Adipose tissue (tissue), 3 donors: Measurements from ENCODE around the gene HLTF. TPM values are rescaled to one million over a fixed set of nuclear protein-coding genes. Genes with fewer than 3 reads are reported as not detected.

Source experiments
- H3K27ac ChIP-seq: one replicate; pipeline ENCODE4 v1.5.1; 2013; ENCODE audit warnings: low read depth, low read length
- whole genome bisulfite sequencing, 3 donors: extraction: QIAGEN DNeasy Blood & Tissue Kit; methylation state at CpG; one replicate each; pipeline ENCODE4 v1.1.7; 2013; 5-methylcytosine and 5-hydroxymethylcytosine counted together
- polyA plus RNA-seq, 3 donors: library from polyadenylated mRNA; stranded (reverse); fragments of 200-250 nt; gene quantifications; one replicate each; pipeline ENCODE4 v1.2.3, GENCODE V29; 2013
- donor health status: healthy with polysubstance abuse.
- donor health status: Bipolar disorder and iron deficiency.
- donor health status: healthy.

HLTF gene
- polyA plus RNA-seq, 3 donors, result 4.7 to 6.4 (median 5.3) TPM

GRCh38 chr3:149037684-149038083 lies 48.6 kb downstream of the HLTF start:
- WGBS, 3 donors, result 91 to 97% (median 96%) methylated on average over 4 of the region's 4 CpGs
- H3K27ac ChIP-seq, result no peak overlapping the region

- H3K27ac ChIP-seq, result no peak overlapping the region
- 89 to 93% (median 91%) methylated on average over 2 of the region's 2 CpGs for WGBS, 3 donors
Measured at GRCh38 chr3:149031096-149031495, 55.2 kb downstream of the HLTF start.

GRCh38 chr3:149026718-149027117 lies 59.6 kb downstream of the HLTF start:
- 57 to 60% (median 58%) methylated on average over 4 of the region's 4 CpGs for WGBS, 3 donors
- no peak overlapping the region for H3K27ac ChIP-seq

- no peak overlapping the region for H3K27ac ChIP-seq
- 89 to 92% (median 90%) methylated on average over 3 of the region's 3 CpGs for WGBS, 3 donors
Measured at GRCh38 chr3:149023951-149024350, 62.4 kb downstream of the HLTF start.

- WGBS, 3 donors, result 42 to 72% (median 49%) methylated on average over 1 of the region's 1 CpG
- no peak overlapping the region for H3K27ac ChIP-seq
Measured at GRCh38 chr3:149021830-149022229, 64.5 kb downstream of the HLTF start.

GRCh38 chr3:149020839-149021252 lies 65.5 kb downstream of the HLTF start:
- H3K27ac ChIP-seq, result no peak overlapping the region
- WGBS, 3 donors, result 55 to 98% (median 63%) methylated on average over 4 of the region's 4 CpGs

- H3K27ac ChIP-seq, result no peak overlapping the region
- 71 to 73% (median 71%) methylated on average over 3 of the region's 3 CpGs for WGBS, 3 donors
Measured at GRCh38 chr3:149020196-149020838, 66.0 kb downstream of the HLTF start.

GRCh38 chr3:149019580-149019979 lies 66.8 kb downstream of the HLTF start:
- H3K27ac ChIP-seq, result no peak overlapping the region
- 86 to 97% (median 91%) methylated on average over 4 of the region's 4 CpGs for WGBS, 3 donors

- 61 to 98% (median 67%) methylated on average over 1 of the region's 1 CpG for WGBS, 3 donors
- H3K27ac ChIP-seq, result no peak overlapping the region
Measured at GRCh38 chr3:149018247-149018646, 68.1 kb downstream of the HLTF start.

GRCh38 chr3:149016669-149017541 lies 69.4 kb downstream of the HLTF start:
- 73 to 87% (median 82%) methylated on average over 9 of the region's 9 CpGs for WGBS, 3 donors
- no peak overlapping the region for H3K27ac ChIP-seq

GRCh38 chr3:149016242-149016641 lies 70.1 kb downstream of the HLTF start:
- no peak overlapping the region for H3K27ac ChIP-seq
- WGBS, 3 donors, result 96 to 98% (median 98%) methylated on average over 1 to 2 of the region's 2 CpGs

- H3K27ac ChIP-seq, result no peak overlapping the region
- WGBS, 3 donors, result 78 to 89% (median 80%) methylated on average over 3 of the region's 3 CpGs
Measured at GRCh38 chr3:149015393-149015792, 70.9 kb downstream of the HLTF start.

- WGBS, 3 donors, result 98 to 100% (median 99%) methylated on average over 6 of the region's 6 CpGs
- H3K27ac ChIP-seq, result no peak overlapping the region
Measured at GRCh38 chr3:149013726-149014125, 72.6 kb downstream of the HLTF start.

- WGBS, 3 donors, result 49 to 83% (median 59%) methylated on average over 5 of the region's 5 CpGs
- no peak overlapping the region for H3K27ac ChIP-seq
Measured at GRCh38 chr3:149011676-149012075, 74.7 kb downstream of the HLTF start.

GRCh38 chr3:149010966-149011365 lies 75.4 kb downstream of the HLTF start:
- WGBS, 3 donors, result 67 to 76% (median 72%) methylated on average over 2 of the region's 2 CpGs
- H3K27ac ChIP-seq, result no peak overlapping the region

GRCh38 chr3:149010504-149010951 lies 75.8 kb downstream of the HLTF start:
- WGBS, 3 donors, result 80 to 88% (median 82%) methylated on average over 6 of the region's 6 CpGs
- H3K27ac ChIP-seq, result no peak overlapping the region

GRCh38 chr3:149009732-149010131 lies 76.6 kb downstream of the HLTF start:
- H3K27ac ChIP-seq, result no peak overlapping the region
- WGBS, 3 donors, result 81 to 90% (median 86%) methylated on average over 2 of the region's 2 CpGs

- WGBS, 3 donors, result 84 to 94% (median 92%) methylated on average over 7 of the region's 7 CpGs
Measured at GRCh38 chr3:149007567-149008257, 78.6 kb downstream of the HLTF start.

GRCh38 chr3:149005416-149005815 lies 80.9 kb downstream of the HLTF start:
- H3K27ac ChIP-seq, result no peak overlapping the region

More at GRCh38 chr3:149007567-149008257, 78.6 kb downstream of the HLTF start:
- H3K27ac ChIP-seq, result no peak overlapping the region

More at GRCh38 chr3:149005416-149005815, 80.9 kb downstream of the HLTF start:
- 65 to 90% (median 87%) methylated on average over 1 of the region's 1 CpG for WGBS, 3 donors
